Measurements from ENCODE around the gene SIPA1L3. TPM values are rescaled to one million over a fixed set of nuclear protein-coding genes. Genes with fewer than 3 reads are reported as not detected.
A peak's percentile ranks its signal among the peaks of the same experiment; 100 is the strongest.

SIPA1L3 gene
- total RNA-seq, 1 experiment from 2014 or later, result 36.0 TPM

GRCh38 chr19:37943480-37943879, 36.5 kb downstream of the SIPA1L3 start:
- no peak for TF ChIP-seq CTCF (IDR thresholded peaks at IDR 0.05; ENCODE audit: unreplicated experiment)
- Mint-ChIP-seq H3K27me3 (ENCODE audit: insufficient read depth, unreplicated experiment) (no peaks in the 10 kb centered on the region), H3K27ac (ENCODE audit: low read depth, unreplicated experiment) (no peak overlapping the region), H3K36me3 (ENCODE audit: insufficient read depth, unreplicated experiment) (no peaks in the 10 kb centered on the region), H3K4me1 (ENCODE audit: insufficient read depth, unreplicated experiment) (no peaks in the 10 kb centered on the region), H3K9me3 (ENCODE audit: unreplicated experiment) (no peaks in the 10 kb centered on the region), H3K4me3 (ENCODE audit: unreplicated experiment) (no peak overlapping the region)
- intact Hi-C loops (cut with micrococcal nuclease), result no loop called here
- BruUV-seq (replicated peaks), result no TSS peak
- CTCF ChIA-PET, result no interaction called here
- POLR2A ChIA-PET, result no interaction called here
- no peak for DNase-seq (ENCODE audit: unreplicated experiment)

GRCh38 chr19:37946132-37946531, 39.1 kb downstream of the SIPA1L3 start:
- Mint-ChIP-seq H3K27me3 (ENCODE audit: insufficient read depth, unreplicated experiment) (no peaks in the 10 kb centered on the region), H3K36me3 (ENCODE audit: insufficient read depth, unreplicated experiment) (no peaks in the 10 kb centered on the region), H3K9me3 (ENCODE audit: unreplicated experiment) (no peaks in the 10 kb centered on the region), H3K27ac (ENCODE audit: low read depth, unreplicated experiment) (no peak overlapping the region), H3K4me1 (ENCODE audit: insufficient read depth, unreplicated experiment) (no peaks in the 10 kb centered on the region), H3K4me3 (ENCODE audit: unreplicated experiment) (no peak overlapping the region)
- no peak for DNase-seq (ENCODE audit: unreplicated experiment)
- TF ChIP-seq CTCF (IDR thresholded peaks at IDR 0.05; ENCODE audit: unreplicated experiment), result no peak
- CTCF ChIA-PET, result interaction anchor here (0.7 kb wide), 1 partner anchor 8 kb away, joined by 3 read pairs; no protein-coding TSS in a partner anchor
- POLR2A ChIA-PET, result interaction anchor here (0.7 to 1.2 kb wide), 2 partner anchors 12 to 407 kb away, joined by 3 read pairs; no protein-coding TSS in a partner anchor
- no TSS peak for BruUV-seq (replicated peaks)
- intact Hi-C loops (cut with micrococcal nuclease), result no loop called here

- no TSS peak for BruUV-seq (replicated peaks)
- CTCF ChIA-PET, result interaction anchor here (0.6 kb wide), 1 partner anchor 985 kb away, joined by 3 read pairs; no protein-coding TSS in a partner anchor
- no peaks in the 10 kb centered on the region for H3K36me3 Mint-ChIP-seq (ENCODE audit: insufficient read depth, unreplicated experiment)
Observed at GRCh38 chr19:37947778-37948177, 40.8 kb downstream of the SIPA1L3 start.

GRCh38 chr19:37948362-37948761, 41.4 kb downstream of the SIPA1L3 start:
- ChIA-PET POLR2A (no interaction called here), CTCF (no interaction called here)
- Mint-ChIP-seq H3K27me3 (ENCODE audit: insufficient read depth, unreplicated experiment) (no peaks in the 10 kb centered on the region), H3K4me1 (ENCODE audit: insufficient read depth, unreplicated experiment) (no peaks in the 10 kb centered on the region), H3K9me3 (ENCODE audit: unreplicated experiment) (no peaks in the 10 kb centered on the region), H3K4me3 (ENCODE audit: unreplicated experiment) (no peak overlapping the region), H3K36me3 (ENCODE audit: insufficient read depth, unreplicated experiment) (no peaks in the 10 kb centered on the region), H3K27ac (ENCODE audit: low read depth, unreplicated experiment) (no peak overlapping the region)
- intact Hi-C loops (cut with micrococcal nuclease), result no loop called here
- BruUV-seq (replicated peaks), result no TSS peak
- DNase-seq (ENCODE audit: unreplicated experiment), result peak; percentile 53
- no peak for TF ChIP-seq CTCF (IDR thresholded peaks at IDR 0.05; ENCODE audit: unreplicated experiment)

More at GRCh38 chr19:37947778-37948177, 40.8 kb downstream of the SIPA1L3 start:
- no peak for DNase-seq (ENCODE audit: unreplicated experiment)
- H3K4me3 Mint-ChIP-seq (ENCODE audit: unreplicated experiment), result no peak overlapping the region
- no peak overlapping the region for H3K27ac Mint-ChIP-seq (ENCODE audit: low read depth, unreplicated experiment)
- no peak for TF ChIP-seq CTCF (IDR thresholded peaks at IDR 0.05; ENCODE audit: unreplicated experiment)
- intact Hi-C loops (cut with micrococcal nuclease), result no loop called here
- no peaks in the 10 kb centered on the region for H3K4me1 Mint-ChIP-seq (ENCODE audit: insufficient read depth, unreplicated experiment)
- POLR2A ChIA-PET, result no interaction called here
- no peaks in the 10 kb centered on the region for H3K27me3 Mint-ChIP-seq (ENCODE audit: insufficient read depth, unreplicated experiment)
- no peaks in the 10 kb centered on the region for H3K9me3 Mint-ChIP-seq (ENCODE audit: unreplicated experiment)
